ENCODE results near the gene ALPK1.

DNA sequence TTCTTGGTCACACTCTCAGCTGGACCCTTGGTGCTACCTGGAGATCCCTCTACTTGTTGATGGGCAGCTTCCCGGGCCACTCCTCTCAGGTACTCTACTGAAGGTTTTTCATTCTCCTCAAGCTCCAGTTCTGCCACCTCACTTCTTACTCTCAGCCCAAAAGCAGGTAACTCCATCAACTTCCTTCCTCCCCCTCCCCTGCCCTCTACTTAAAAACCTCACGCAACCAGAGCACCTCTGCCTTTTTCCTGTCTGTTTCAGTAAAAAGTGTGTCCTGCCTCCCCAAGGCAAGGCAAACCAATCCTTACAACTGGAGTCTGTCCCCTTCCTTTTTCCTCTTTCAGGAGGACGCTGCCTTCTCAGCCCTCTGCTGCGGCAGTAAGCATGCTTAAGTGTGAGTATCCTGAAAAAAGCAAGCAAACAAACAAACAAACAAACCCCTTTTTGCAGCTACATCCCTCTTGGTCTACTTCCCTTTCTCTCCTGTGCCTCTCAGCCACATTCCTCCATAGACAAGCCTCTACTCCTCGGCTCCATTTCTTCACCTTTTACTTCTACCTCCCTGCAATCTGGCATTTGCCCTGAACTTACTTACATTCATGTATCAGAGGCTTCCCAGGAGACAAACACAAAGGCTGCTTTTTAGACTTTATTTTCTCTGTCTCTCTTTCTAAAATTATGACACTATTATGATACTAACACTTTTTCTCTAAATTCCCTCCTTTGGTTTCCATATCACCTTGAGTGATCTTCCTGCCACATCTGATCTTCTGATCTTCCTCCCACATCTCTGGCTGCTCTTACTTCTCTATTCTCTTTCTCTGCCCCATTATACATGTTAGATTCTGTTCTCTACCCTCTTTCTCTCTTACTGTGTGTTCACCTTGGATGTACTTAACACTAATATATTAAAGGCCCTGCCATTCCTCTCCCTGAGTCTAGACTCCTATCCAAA lies 5.4 kb downstream of the ALPK1 start:
- TF ChIP-seq, protein P1, sequence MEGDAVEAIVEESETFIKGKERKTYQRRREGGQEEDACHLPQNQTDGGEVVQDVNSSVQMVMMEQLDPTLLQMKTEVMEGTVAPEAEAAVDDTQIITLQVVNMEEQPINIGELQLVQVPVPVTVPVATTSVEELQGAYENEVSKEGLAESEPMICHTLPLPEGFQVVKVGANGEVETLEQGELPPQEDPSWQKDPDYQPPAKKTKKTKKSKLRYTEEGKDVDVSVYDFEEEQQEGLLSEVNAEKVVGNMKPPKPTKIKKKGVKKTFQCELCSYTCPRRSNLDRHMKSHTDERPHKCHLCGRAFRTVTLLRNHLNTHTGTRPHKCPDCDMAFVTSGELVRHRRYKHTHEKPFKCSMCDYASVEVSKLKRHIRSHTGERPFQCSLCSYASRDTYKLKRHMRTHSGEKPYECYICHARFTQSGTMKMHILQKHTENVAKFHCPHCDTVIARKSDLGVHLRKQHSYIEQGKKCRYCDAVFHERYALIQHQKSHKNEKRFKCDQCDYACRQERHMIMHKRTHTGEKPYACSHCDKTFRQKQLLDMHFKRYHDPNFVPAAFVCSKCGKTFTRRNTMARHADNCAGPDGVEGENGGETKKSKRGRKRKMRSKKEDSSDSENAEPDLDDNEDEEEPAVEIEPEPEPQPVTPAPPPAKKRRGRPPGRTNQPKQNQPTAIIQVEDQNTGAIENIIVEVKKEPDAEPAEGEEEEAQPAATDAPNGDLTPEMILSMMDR (IDR thresholded peaks at IDR 0.05): no peak
- TF ChIP-seq EP300 (IDR thresholded peaks at IDR 0.05; ENCODE audit: borderline replicate concordance in 1 of 2, low read depth in 1 of 2, low read length in 1 of 2) (no peak), EZH2phosphoT487 (IDR thresholded peaks at IDR 0.05; ENCODE audit: borderline replicate concordance, low read depth) (no peak), TAF1 (IDR thresholded peaks at IDR 0.05; ENCODE audit: borderline replicate concordance, low read depth, low read length) (no peak), RXRA (IDR thresholded peaks at IDR 0.05; ENCODE audit: borderline replicate concordance, low read depth) (no peak), ELF1 (IDR thresholded peaks at IDR 0.05) (no peak), JUND (IDR thresholded peaks at IDR 0.05) (no peak), POLR2AphosphoS5 (IDR thresholded peaks at IDR 0.05; ENCODE audit: low read depth, low read length) (no peak), FOXJ3 (CRISPR knock-in tag; IDR thresholded peaks at IDR 0.05) (no peak), FOXM1 (IDR thresholded peaks at IDR 0.05; ENCODE audit: low read depth) (no peak), GABPA (IDR thresholded peaks at IDR 0.05; ENCODE audit: low read depth) (no peak), TEAD4 (IDR thresholded peaks at IDR 0.05; ENCODE audit: borderline replicate concordance, insufficient read depth) (no peak)
- TF ChIP-seq, protein P2, sequence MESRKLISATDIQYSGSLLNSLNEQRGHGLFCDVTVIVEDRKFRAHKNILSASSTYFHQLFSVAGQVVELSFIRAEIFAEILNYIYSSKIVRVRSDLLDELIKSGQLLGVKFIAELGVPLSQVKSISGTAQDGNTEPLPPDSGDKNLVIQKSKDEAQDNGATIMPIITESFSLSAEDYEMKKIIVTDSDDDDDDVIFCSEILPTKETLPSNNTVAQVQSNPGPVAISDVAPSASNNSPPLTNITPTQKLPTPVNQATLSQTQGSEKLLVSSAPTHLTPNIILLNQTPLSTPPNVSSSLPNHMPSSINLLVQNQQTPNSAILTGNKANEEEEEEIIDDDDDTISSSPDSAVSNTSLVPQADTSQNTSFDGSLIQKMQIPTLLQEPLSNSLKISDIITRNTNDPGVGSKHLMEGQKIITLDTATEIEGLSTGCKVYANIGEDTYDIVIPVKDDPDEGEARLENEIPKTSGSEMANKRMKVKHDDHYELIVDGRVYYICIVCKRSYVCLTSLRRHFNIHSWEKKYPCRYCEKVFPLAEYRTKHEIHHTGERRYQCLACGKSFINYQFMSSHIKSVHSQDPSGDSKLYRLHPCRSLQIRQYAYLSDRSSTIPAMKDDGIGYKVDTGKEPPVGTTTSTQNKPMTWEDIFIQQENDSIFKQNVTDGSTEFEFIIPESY (IDR thresholded peaks at IDR 0.05; ENCODE audit: borderline replicate concordance, low read depth): no peak
- TF ChIP-seq, protein P3, sequence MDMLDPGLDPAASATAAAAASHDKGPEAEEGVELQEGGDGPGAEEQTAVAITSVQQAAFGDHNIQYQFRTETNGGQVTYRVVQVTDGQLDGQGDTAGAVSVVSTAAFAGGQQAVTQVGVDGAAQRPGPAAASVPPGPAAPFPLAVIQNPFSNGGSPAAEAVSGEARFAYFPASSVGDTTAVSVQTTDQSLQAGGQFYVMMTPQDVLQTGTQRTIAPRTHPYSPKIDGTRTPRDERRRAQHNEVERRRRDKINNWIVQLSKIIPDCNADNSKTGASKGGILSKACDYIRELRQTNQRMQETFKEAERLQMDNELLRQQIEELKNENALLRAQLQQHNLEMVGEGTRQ (IDR thresholded peaks at IDR 0.05; ENCODE audit: borderline replicate concordance, low read depth, low read length): no peak
